Fibroblast of pulmonary artery (primary cell): ENCODE measurements around the gene LTK.

Experiments used
- DNase-seq: peaks from one replicate; pipeline ENCODE4 v3.0.0-alpha.2; 2010; ENCODE audit warnings: low read depth
- H3K4me3 ChIP-seq: replicated peaks from 2 replicates; pipeline ENCODE4 v1.5.1; 2011; ENCODE audit warnings: low read depth, mild to moderate bottlenecking, control low read depth, low read length, moderate library complexity
- CTCF ChIP-seq: IDR thresholded peaks from 2 replicates; pipeline ENCODE4 v1.5.1; 2011; ENCODE audit warnings: mild to moderate bottlenecking, control low read depth, low read length, inconsistent platforms; ENCODE audit errors: missing control alignments

LTK gene

GRCh38 chr15:41513506-41514227 lies at the start of gene LTK:
Gene LTK (minus strand): TSS chr15:41513827. CDS start chr15:41513709, 118 bp downstream.
- no peak for DNase-seq
- peak within 1 kb of the TSS; percentile 25 for H3K4me3 ChIP-seq
- TF ChIP-seq CTCF: no peak

GRCh38 chr15:41562784-41563198 lies 49.2 kb upstream of the LTK start:
- DNase-seq: peak; percentile 72
- no peak overlapping the region for H3K4me3 ChIP-seq
- no peak for TF ChIP-seq CTCF

GRCh38 chr15:41562244-41562643 lies 48.6 kb upstream of the LTK start:
- no peak for TF ChIP-seq CTCF
- no peak overlapping the region for H3K4me3 ChIP-seq
- no peak for DNase-seq

- peak; percentile 81 for DNase-seq
- TF ChIP-seq CTCF: peak; percentile 33
- H3K4me3 ChIP-seq: no peak overlapping the region
These were observed 48.1 kb upstream of the LTK start for GRCh38 chr15:41561777-41562145.

- no peak for TF ChIP-seq CTCF
- no peak for DNase-seq
- peak overlapping the region; percentile 2 for H3K4me3 ChIP-seq
These were observed 47.6 kb upstream of the LTK start for GRCh38 chr15:41561104-41561776.

- no peak for DNase-seq
- H3K4me3 ChIP-seq: peak overlapping the region; percentile 73
- no peak for TF ChIP-seq CTCF
These were observed 46.9 kb upstream of the LTK start for GRCh38 chr15:41560572-41560874.

- peak overlapping the region; percentile 73 for H3K4me3 ChIP-seq
- TF ChIP-seq CTCF: no peak
- no peak for DNase-seq
These were observed 45.7 kb upstream of the LTK start for GRCh38 chr15:41559239-41559782.
